ENCODE measurements around the gene CTNND2.

CTNND2 gene

GRCh38 chr5:11922394-11922793, 18.1 kb upstream of the CTNND2 start:
- no peak overlapping the region for H3K4me3 ChIP-seq (ENCODE audit: low read depth, low read length)
- DNase-seq (ENCODE audit: low read depth) = no peak
- no peak for TF ChIP-seq CTCF (IDR thresholded peaks at IDR 0.05; ENCODE audit: low read depth, low read length, missing control alignments)

GRCh38 chr5:11918463-11919045, 14.3 kb upstream of the CTNND2 start:
- no peak overlapping the region for H3K4me3 ChIP-seq (ENCODE audit: low read depth, low read length)
- no peak for DNase-seq (ENCODE audit: low read depth)
- TF ChIP-seq CTCF (IDR thresholded peaks at IDR 0.05; ENCODE audit: low read depth, low read length, missing control alignments) = no peak

GRCh38 chr5:11909471-11909870, 5.2 kb upstream of the CTNND2 start:
- no peak for TF ChIP-seq CTCF (IDR thresholded peaks at IDR 0.05; ENCODE audit: low read depth, low read length, missing control alignments)
- no peak overlapping the region for H3K4me3 ChIP-seq (ENCODE audit: low read depth, low read length)
- no peak for DNase-seq (ENCODE audit: low read depth)

- DNase-seq (ENCODE audit: low read depth) = no peak
- TF ChIP-seq CTCF (IDR thresholded peaks at IDR 0.05; ENCODE audit: low read depth, low read length, missing control alignments) = no peak
- H3K4me3 ChIP-seq (ENCODE audit: low read depth, low read length) = no peak overlapping the region
Measured at GRCh38 chr5:11906497-11906896, 2.3 kb upstream of the CTNND2 start.

- H3K4me3 ChIP-seq (ENCODE audit: low read depth, low read length) = no peak overlapping the region
- TF ChIP-seq CTCF (IDR thresholded peaks at IDR 0.05; ENCODE audit: low read depth, low read length, missing control alignments) = no peak
- DNase-seq (ENCODE audit: low read depth) = no peak
Measured at GRCh38 chr5:11905206-11905605, 960 bp upstream of the CTNND2 start.

GRCh38 chr5:11903614-11904264, 507 bp downstream of the CTNND2 start:
- no peak for TF ChIP-seq CTCF (IDR thresholded peaks at IDR 0.05; ENCODE audit: low read depth, low read length, missing control alignments)
- no peak overlapping the region for H3K4me3 ChIP-seq (ENCODE audit: low read depth, low read length)
- no peak for DNase-seq (ENCODE audit: low read depth)

GRCh38 chr5:11903121-11903613, 1.1 kb downstream of the CTNND2 start:
- no peak overlapping the region for H3K4me3 ChIP-seq (ENCODE audit: low read depth, low read length)
- TF ChIP-seq CTCF (IDR thresholded peaks at IDR 0.05; ENCODE audit: low read depth, low read length, missing control alignments) = no peak
- no peak for DNase-seq (ENCODE audit: low read depth)

All from GM12864 (cell line).